OCI-LY1 (cell line): ENCODE data around the gene CKAP2L.

Experiments
- CTCF ChIP-seq: fragments of 200-600 bp; sonication (generic), shearing (Covaris generic); IDR thresholded peaks from 2 replicates; pipeline ENCODE4 v1.5.1; 2017; ENCODE audit warnings: mild to moderate bottlenecking, antibody characterized with exemption, low read length, moderate library complexity, mixed read lengths
- EZH2 ChIP-seq: fragments of 200-600 bp; sonication (generic), shearing (Covaris generic); IDR thresholded peaks from 2 replicates; pipeline ENCODE4 v1.8.0; 2017; ENCODE audit warnings: borderline replicate concordance, mixed run types, mild to moderate bottlenecking, antibody characterized with exemption, low read length, moderate library complexity, mixed read lengths

GRCh38 chr2:112703684-112704083 is 60.7 kb downstream of the CKAP2L start:
- TF ChIP-seq EZH2 (no peak), CTCF (no peak)
